ENCODE measurements around the gene PDPR.
"Not testable (repeated sequence)": the region's sequence is repeated elsewhere in the genome, so short reads cannot be mapped to it uniquely, and the experiment has no call there.

DNA sequence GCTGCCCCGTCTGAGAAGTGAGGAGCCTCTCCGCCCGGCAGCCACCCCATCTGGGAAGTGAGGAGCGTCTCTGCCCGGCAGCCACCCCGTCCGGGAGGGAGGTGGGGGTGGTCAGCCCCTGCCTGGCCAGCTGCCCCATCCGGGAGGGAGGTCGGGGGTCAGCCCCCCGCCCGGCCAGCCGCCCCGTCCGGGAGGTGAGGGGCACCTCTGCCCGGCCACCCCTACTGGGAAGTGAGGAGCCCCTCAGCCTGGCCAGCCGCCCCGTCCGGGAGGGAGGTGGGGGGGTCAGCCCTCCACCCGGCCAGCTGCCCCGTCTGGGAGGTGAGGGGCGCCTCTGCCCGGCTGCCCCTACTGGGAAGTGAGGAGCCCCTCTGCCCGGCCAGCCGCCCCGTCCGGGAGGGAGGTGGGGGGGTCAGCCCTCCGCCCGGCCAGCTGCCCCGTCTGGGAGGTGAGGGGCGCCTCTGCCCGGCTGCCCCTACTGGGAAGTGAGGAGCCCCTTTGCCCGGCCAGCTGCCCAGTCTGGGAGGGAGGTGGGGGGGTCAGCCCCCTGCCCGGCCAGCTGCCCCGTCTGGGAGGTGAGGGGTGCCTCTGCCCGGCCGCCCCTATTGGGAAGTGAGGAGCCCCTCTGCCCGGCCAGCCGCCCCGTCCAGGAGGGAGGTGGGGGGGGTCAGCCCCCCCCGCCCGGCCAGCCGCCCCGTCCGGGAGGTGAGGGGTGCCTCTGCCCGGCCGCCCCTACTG, 90.7 kb downstream of the PDPR start:
- not testable (repeated sequence) for TF ChIP-seq POLR2A (IDR thresholded peaks at IDR 0.05; ENCODE audit: borderline replicate concordance, extremely low read depth, insufficient read depth, insufficient read length); EZH2 (IDR thresholded peaks at IDR 0.05); SIN3A (IDR thresholded peaks at IDR 0.05; ENCODE audit: low read depth); RAD21 (IDR thresholded peaks at IDR 0.05; ENCODE audit: low read depth); TCF7L2 (IDR thresholded peaks at IDR 0.05; ENCODE audit: borderline replicate concordance, extremely low read depth, insufficient read depth, insufficient read length)
- TF ChIP-seq, protein P1, sequence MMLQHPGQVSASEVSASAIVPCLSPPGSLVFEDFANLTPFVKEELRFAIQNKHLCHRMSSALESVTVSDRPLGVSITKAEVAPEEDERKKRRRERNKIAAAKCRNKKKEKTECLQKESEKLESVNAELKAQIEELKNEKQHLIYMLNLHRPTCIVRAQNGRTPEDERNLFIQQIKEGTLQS (IDR thresholded peaks at IDR 0.05) = not testable (repeated sequence)
- TF ChIP-seq, protein P2, sequence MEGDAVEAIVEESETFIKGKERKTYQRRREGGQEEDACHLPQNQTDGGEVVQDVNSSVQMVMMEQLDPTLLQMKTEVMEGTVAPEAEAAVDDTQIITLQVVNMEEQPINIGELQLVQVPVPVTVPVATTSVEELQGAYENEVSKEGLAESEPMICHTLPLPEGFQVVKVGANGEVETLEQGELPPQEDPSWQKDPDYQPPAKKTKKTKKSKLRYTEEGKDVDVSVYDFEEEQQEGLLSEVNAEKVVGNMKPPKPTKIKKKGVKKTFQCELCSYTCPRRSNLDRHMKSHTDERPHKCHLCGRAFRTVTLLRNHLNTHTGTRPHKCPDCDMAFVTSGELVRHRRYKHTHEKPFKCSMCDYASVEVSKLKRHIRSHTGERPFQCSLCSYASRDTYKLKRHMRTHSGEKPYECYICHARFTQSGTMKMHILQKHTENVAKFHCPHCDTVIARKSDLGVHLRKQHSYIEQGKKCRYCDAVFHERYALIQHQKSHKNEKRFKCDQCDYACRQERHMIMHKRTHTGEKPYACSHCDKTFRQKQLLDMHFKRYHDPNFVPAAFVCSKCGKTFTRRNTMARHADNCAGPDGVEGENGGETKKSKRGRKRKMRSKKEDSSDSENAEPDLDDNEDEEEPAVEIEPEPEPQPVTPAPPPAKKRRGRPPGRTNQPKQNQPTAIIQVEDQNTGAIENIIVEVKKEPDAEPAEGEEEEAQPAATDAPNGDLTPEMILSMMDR (IDR thresholded peaks at IDR 0.05 in 2 of 3, conservative IDR thresholded peaks at IDR 0.05 in 1 of 3; ENCODE audit: borderline replicate concordance in 1 of 3, insufficient read depth in 1 of 3, low read depth in 2 of 3, low read length in 2 of 3) = not testable (repeated sequence)
- TF ChIP-seq, protein P3, sequence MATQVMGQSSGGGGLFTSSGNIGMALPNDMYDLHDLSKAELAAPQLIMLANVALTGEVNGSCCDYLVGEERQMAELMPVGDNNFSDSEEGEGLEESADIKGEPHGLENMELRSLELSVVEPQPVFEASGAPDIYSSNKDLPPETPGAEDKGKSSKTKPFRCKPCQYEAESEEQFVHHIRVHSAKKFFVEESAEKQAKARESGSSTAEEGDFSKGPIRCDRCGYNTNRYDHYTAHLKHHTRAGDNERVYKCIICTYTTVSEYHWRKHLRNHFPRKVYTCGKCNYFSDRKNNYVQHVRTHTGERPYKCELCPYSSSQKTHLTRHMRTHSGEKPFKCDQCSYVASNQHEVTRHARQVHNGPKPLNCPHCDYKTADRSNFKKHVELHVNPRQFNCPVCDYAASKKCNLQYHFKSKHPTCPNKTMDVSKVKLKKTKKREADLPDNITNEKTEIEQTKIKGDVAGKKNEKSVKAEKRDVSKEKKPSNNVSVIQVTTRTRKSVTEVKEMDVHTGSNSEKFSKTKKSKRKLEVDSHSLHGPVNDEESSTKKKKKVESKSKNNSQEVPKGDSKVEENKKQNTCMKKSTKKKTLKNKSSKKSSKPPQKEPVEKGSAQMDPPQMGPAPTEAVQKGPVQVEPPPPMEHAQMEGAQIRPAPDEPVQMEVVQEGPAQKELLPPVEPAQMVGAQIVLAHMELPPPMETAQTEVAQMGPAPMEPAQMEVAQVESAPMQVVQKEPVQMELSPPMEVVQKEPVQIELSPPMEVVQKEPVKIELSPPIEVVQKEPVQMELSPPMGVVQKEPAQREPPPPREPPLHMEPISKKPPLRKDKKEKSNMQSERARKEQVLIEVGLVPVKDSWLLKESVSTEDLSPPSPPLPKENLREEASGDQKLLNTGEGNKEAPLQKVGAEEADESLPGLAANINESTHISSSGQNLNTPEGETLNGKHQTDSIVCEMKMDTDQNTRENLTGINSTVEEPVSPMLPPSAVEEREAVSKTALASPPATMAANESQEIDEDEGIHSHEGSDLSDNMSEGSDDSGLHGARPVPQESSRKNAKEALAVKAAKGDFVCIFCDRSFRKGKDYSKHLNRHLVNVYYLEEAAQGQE (IDR thresholded peaks at IDR 0.05; ENCODE audit: low read depth) = not testable (repeated sequence)

Measured in HCT116 (cell line).